Right forelimb (tissue), 1 donor: ENCODE results near the gene TMEM116.

Experiments used
- DNase-seq: peaks from one replicate; pipeline ENCODE4 v3.0.0-alpha.2; 2018

The TMEM116 gene

DNA sequence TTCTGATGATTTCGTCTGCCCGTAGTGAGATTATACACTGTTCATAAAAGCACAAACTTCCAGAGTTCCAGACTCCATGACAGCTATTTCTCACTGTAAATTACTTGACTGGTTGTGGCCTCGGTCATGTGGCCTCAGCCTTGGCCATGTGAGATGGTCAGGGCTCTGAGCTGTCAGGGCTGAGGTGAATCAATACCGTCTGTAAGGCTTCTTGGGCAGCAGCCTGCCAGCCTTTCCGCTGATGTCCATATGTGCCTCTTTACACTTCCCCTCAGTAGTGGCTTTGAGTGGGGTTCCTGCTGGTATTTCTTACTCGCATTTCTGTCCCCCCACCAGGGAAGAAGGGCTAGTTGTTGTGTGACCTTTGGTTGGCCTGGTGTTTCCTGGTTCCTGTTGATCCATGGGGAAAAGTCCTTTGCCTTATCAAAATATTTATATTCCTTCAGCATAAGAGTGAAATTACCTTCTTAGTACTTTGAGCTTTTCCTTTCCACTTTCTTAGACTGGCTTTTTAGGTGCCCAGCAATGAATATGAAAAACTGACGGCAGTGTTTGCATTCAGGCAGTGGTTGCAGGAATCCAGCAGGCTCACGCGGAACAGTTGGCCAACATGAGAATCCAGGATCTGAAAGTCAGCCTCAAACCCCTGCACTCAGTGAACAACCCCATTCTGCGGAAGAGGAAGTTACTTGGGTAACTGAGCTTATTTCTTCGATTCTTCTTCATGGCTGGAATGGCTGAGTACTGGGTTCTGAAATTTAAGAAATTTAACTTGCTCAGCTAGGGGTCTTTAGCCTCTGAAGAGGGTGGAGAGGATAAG lies 124.8 kb downstream of the TMEM116 start:
- DNase-seq = no peak

DNA sequence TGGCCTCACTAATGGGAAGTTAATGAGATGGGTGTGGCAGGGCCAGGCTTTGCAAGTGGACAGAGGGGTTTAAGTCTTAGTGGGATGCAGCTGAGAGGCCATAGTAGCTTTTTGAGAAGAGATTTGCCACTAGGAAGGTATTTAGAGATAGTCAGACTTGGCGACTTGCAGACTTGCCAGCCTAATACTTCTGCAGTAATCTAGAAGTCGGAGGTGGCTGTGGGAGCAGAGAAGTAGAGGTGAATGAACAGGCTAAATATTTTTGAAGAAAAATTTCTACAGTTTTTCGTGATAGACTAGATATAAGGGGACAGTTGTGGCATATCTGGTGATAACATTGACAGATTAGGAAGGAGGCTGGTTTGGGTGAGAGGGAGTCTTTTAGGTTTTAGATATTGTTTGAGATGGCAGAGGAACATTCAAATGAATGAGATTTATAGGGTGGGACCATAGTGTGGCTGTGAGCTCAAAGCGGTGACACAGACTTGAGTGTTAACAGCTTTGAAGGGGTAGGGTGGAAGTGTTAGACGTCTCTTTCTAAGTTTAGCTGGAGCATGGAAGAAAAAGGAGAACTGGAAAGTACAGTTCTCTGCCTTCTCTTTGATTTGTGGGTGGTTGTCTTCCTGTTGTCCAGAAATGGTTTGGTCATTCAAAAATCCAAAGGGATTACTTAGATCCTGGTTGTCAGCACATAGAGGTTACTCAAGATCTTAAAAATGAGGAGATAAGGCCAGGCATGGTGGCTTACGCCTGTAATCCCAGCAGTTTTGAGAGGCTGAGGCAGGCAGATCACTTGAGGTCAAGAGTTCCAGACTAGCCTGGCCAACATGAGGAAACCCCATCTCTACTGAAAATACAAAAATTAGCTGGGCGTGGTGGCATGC lies 126.1 kb downstream of the TMEM116 start:
- no peak for DNase-seq

DNA sequence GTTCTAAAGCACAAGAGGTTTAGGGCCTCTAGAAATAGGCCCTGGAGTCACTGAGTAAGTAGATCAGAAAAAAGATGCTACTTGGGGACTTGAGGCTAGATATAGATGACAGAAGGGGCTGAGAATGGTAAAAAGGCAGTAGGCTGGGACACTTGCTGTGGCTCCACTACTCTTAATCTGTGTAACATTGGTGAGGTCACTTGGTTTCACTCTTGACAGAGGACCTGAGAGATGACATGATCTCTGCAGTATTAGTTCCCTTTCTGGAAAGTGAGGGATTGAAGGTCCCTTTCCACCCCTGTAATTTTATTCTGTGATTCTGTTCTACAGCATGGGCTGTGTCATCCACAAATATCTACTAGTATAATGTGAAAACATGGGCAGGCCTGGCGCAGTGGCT lies 131.2 kb downstream of the TMEM116 start:
- DNase-seq = no peak
